Measurements from ENCODE around the gene PFDN4. TPM values are rescaled to one million over a fixed set of nuclear protein-coding genes. Genes with fewer than 3 reads are reported as not detected.
A peak's percentile ranks its signal among the peaks of the same experiment; 100 is the strongest.

PFDN4 gene
- polyA plus RNA-seq, 2 of the 4 experiments (the other 2 are of a cell fraction) = 140 to 146 TPM

GRCh38 chr20:54160065-54161007 is 47.6 kb upstream of the PFDN4 start (continued):
- TF ChIP-seq ZFP36 (IDR thresholded peaks at IDR 0.05; ENCODE audit: borderline replicate concordance, partially characterized antibody) (no peak), CHD2 (IDR thresholded peaks at IDR 0.05; ENCODE audit: low read length, partially characterized antibody) (no peak), EHMT2 (IDR thresholded peaks at IDR 0.05; ENCODE audit: low read depth) (no peak), TFCP2L1 (CRISPR knock-in tag; IDR thresholded peaks at IDR 0.05) (peak; percentile 10; the same call in 1 of the 2 replicates), RARB (CRISPR knock-in tag; IDR thresholded peaks at IDR 0.05) (peak; percentile 16), SREBF2 (IDR thresholded peaks at IDR 0.05) (no peak), RFX5 (IDR thresholded peaks at IDR 0.05) (no peak), GATA3 (IDR thresholded peaks at IDR 0.05; ENCODE audit: borderline replicate concordance) (no peak), ESRRA (IDR thresholded peaks at IDR 0.05; ENCODE audit: borderline replicate concordance, low read length) (no peak), CBX8 (IDR thresholded peaks at IDR 0.05) (no peak)
- TF ChIP-seq, protein P1, sequence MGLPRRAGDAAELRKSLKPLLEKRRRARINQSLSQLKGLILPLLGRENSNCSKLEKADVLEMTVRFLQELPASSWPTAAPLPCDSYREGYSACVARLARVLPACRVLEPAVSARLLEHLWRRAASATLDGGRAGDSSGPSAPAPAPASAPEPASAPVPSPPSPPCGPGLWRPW (IDR thresholded peaks at IDR 0.05) = no peak

DNA sequence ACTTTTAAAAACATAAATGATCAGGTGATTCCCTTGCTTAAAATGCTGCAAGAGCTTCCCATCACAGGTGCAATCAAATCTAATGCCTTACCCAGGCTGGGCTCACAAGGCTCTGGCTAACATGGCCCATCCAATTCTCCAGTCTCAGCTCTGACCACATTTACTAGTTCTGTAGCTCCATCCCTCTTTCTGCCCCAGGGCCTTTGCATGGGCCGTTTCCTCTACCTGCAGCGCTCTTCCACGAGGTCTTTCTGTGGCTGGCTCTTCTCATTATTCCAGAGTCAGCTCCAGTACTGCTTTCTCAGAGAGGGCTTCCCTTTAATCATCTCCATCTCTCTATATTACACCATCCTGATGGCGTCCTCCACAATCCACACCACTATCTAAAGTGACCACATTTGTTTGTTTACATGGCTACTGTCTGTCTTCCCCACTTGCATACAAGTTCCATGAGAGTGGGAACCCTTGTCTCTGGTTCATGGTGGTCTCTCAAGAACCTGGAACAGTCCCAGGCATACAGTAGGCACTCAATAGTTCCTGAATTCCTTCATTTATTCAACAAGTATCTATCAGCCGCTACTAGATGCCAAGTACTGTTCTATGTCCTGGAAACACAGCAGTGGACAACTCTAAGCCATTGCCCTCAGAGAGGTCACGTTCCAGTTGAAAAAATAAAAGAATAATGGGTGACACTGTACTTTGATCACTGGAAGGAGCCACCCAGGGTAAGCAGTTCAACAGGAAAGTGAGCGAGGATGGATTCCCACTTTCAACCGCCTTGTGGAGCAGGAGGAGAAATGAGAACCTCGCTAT is 46.7 kb upstream of the PFDN4 start:
- DNase-seq (ENCODE audit: low read depth in 1 of 2, low spot score in 1 of 2) (peak in 1 of 2 experiments; percentile 74), FAIRE-seq (no peak), ATAC-seq (peak; percentile 20 to 30; a peak in 5 of 6 replicates)
- H3K4me3 ChIP-seq = peak overlapping the region; percentile 20; the same call in 2 of the 3 replicates
- CTCF ChIA-PET = interaction anchor here (1.4 to 10.4 kb wide), 8 partner anchors 9 to 65 kb away, joined by 3 to 97 read pairs (median 10); partner anchors contain the start of gene PFDN4
- H3K4me1 ChIP-seq = peaks cover 100% of the 10 kb centered on the region
- POLR2A ChIA-PET = interaction anchor here (0.9 to 5.0 kb wide), 7 partner anchors 11 to 58 kb away, joined by 3 to 69 read pairs (median 8); partner anchors contain the start of gene CYP24A1
- H3K9me3 ChIP-seq = no peaks in the 10 kb centered on the region
- 47% methylated on average over 9 of the region's 9 CpGs for WGBS (ENCODE audit: missing lambda C conversion rate)
- peak overlapping the region; percentile 93 for H3K4me2 ChIP-seq
- H3K27ac ChIP-seq = peak overlapping the region; percentile 93 to 100
- no peak for TF ChIP-seq ZNF302 (CRISPR knock-in tag; IDR thresholded peaks at IDR 0.05)
- TF ChIP-seq BCL3 (IDR thresholded peaks at IDR 0.05) = 0 out of 3 replicates have a peak, but pooled peaks have one; percentile 13
- no peak for TF ChIP-seq USF2 (IDR thresholded peaks at IDR 0.05)
- no peak for TF ChIP-seq FOSL2 (IDR thresholded peaks at IDR 0.05)
- 0 out of 2 replicates have a peak, but pooled peaks have one; percentile 7 for TF ChIP-seq FOSL2 (CRISPR knock-in tag; IDR thresholded peaks at IDR 0.05)
- 0 out of 4 replicates have a peak, but pooled peaks of 1 of the 2 experiments have one; percentile 2 for TF ChIP-seq CEBPB (IDR thresholded peaks at IDR 0.05)
- no peak; the same call in 1 of the 2 replicates for TF ChIP-seq HOXA7 (CRISPR knock-in tag; IDR thresholded peaks at IDR 0.05)
- TF ChIP-seq NPAS2 (CRISPR knock-in tag; IDR thresholded peaks at IDR 0.05; ENCODE audit: borderline replicate concordance) = no peak
- peak; percentile 21; the same call in 1 of the 2 replicates for TF ChIP-seq TFCP2L1 (CRISPR knock-in tag; IDR thresholded peaks at IDR 0.05)
- TF ChIP-seq HDAC2 (IDR thresholded peaks at IDR 0.05) = no peak
- no peak for TF ChIP-seq RCOR1 (IDR thresholded peaks at IDR 0.05; ENCODE audit: low read depth, low read length)
- peak; percentile 64; the same call in 1 of the 2 replicates for TF ChIP-seq TP53 (CRISPR knock-in tag; IDR thresholded peaks at IDR 0.05)
- TF ChIP-seq POLR2AphosphoS2 (conservative IDR thresholded peaks at IDR 0.05; ENCODE audit: low read length) = no peak; the same call in 1 of the 2 replicates
- no peak; the same call in 1 of the 2 replicates for TF ChIP-seq REST (IDR thresholded peaks at IDR 0.05)
- no peak for TF ChIP-seq RAD21 (conservative IDR thresholded peaks at IDR 0.05 in 1 of 2, IDR thresholded peaks at IDR 0.05 in 1 of 2)
- TF ChIP-seq EHF (CRISPR knock-in tag; IDR thresholded peaks at IDR 0.05) = peak; percentile 11; the same call in 1 of the 2 replicates
- TF ChIP-seq MAFK (IDR thresholded peaks at IDR 0.05; ENCODE audit: partially characterized antibody) = no peak
- no peak for TF ChIP-seq ZC3H11A (IDR thresholded peaks at IDR 0.05)
- no peak for TF ChIP-seq FOXS1 (CRISPR knock-in tag; IDR thresholded peaks at IDR 0.05)
- no peak for TF ChIP-seq BHLHE40 (IDR thresholded peaks at IDR 0.05; ENCODE audit: low read depth, low read length)
- TF ChIP-seq MYC (IDR thresholded peaks at IDR 0.05; ENCODE audit: borderline replicate concordance, low read length) = no peak
- TF ChIP-seq EP300 (IDR thresholded peaks at IDR 0.05) = no peak

Data from A549 (cell line).